ENCODE data around the gene SEMA4D. TPM values are rescaled to one million over a fixed set of nuclear protein-coding genes. Genes with fewer than 3 reads are reported as not detected.

SEMA4D gene
- total RNA-seq, 1 experiment from 2014 or later, result 48.4 TPM

- no peak overlapping the region for H3K27ac ChIP-seq
- no peak overlapping the region for H3K4me2 ChIP-seq
- POLR2A ChIA-PET (ENCODE audit: unreplicated experiment), result no interaction called here
- no peaks in the 10 kb centered on the region for H3K9me2 ChIP-seq (ENCODE audit: insufficient read depth)
- H3K9me3 ChIP-seq (ENCODE audit: insufficient read depth, low read depth), result no peaks in the 10 kb centered on the region
- TF ChIP-seq EZH2 (IDR thresholded peaks at IDR 0.05; ENCODE audit: low read depth), result no peak
- TF ChIP-seq, protein P1, sequence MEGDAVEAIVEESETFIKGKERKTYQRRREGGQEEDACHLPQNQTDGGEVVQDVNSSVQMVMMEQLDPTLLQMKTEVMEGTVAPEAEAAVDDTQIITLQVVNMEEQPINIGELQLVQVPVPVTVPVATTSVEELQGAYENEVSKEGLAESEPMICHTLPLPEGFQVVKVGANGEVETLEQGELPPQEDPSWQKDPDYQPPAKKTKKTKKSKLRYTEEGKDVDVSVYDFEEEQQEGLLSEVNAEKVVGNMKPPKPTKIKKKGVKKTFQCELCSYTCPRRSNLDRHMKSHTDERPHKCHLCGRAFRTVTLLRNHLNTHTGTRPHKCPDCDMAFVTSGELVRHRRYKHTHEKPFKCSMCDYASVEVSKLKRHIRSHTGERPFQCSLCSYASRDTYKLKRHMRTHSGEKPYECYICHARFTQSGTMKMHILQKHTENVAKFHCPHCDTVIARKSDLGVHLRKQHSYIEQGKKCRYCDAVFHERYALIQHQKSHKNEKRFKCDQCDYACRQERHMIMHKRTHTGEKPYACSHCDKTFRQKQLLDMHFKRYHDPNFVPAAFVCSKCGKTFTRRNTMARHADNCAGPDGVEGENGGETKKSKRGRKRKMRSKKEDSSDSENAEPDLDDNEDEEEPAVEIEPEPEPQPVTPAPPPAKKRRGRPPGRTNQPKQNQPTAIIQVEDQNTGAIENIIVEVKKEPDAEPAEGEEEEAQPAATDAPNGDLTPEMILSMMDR (conservative IDR thresholded peaks at IDR 0.05), result no peak
- no TSS peak for BruUV-seq (replicated peaks)
- H3K4me1 ChIP-seq (replicated peaks; ENCODE audit: insufficient read depth), result no peaks in the 10 kb centered on the region
- CTCF ChIA-PET, result interaction anchor here (0.6 kb wide), 1 partner anchor 1008 kb away, joined by 4 read pairs; no protein-coding TSS in a partner anchor
- H2AFZ ChIP-seq, result no peak overlapping the region
- H3K4me3 ChIP-seq, result no peak overlapping the region
- no peaks in the 10 kb centered on the region for H3K79me2 ChIP-seq (ENCODE audit: low read depth)
- 0 out of 2 replicates have a peak, but pooled peaks cover 6% of the 10 kb centered on the region for H4K20me1 ChIP-seq (ENCODE audit: insufficient read depth)
- no peaks in the 10 kb centered on the region for H3K36me3 ChIP-seq (ENCODE audit: low read depth)
- intact Hi-C loops (cut with micrococcal nuclease; ENCODE audit: unreplicated experiment), result no loop called here
- no peak for DNase-seq
- H3K27me3 ChIP-seq (ENCODE audit: insufficient read depth, low read depth), result no peaks in the 10 kb centered on the region
- H3F3A ChIP-seq (ENCODE audit: insufficient read depth, low read depth), result no peaks in the 10 kb centered on the region; the same call in 1 of the 2 replicates
Measured at GRCh38 chr9:89454498-89455355, 43.2 kb downstream of the SEMA4D start.

- Histone ChIP-seq H3K27ac (no peak overlapping the region), H3F3A (ENCODE audit: insufficient read depth, low read depth) (no peaks in the 10 kb centered on the region; the same call in 1 of the 2 replicates), H3K4me2 (no peak overlapping the region), H4K20me1 (ENCODE audit: insufficient read depth) (no peaks in the 10 kb centered on the region), H3K36me3 (ENCODE audit: low read depth) (no peaks in the 10 kb centered on the region), H2AFZ (no peak overlapping the region), H3K4me1 (replicated peaks; ENCODE audit: insufficient read depth) (no peaks in the 10 kb centered on the region), H3K4me3 (no peak overlapping the region), H3K79me2 (ENCODE audit: low read depth) (no peaks in the 10 kb centered on the region), H3K27me3 (ENCODE audit: insufficient read depth, low read depth) (no peaks in the 10 kb centered on the region), H3K9me3 (ENCODE audit: insufficient read depth, low read depth) (no peaks in the 10 kb centered on the region), H3K9me2 (ENCODE audit: insufficient read depth) (no peaks in the 10 kb centered on the region)
- ChIA-PET POLR2A (ENCODE audit: unreplicated experiment) (no interaction called here), CTCF (no interaction called here)
- no peak for DNase-seq
- intact Hi-C loops (cut with micrococcal nuclease; ENCODE audit: unreplicated experiment), result no loop called here
- BruUV-seq (replicated peaks), result no TSS peak
- TF ChIP-seq, protein P1 (conservative IDR thresholded peaks at IDR 0.05), result no peak
- no peak for TF ChIP-seq EZH2 (IDR thresholded peaks at IDR 0.05; ENCODE audit: low read depth)
Measured at GRCh38 chr9:89453452-89453851, 44.5 kb downstream of the SEMA4D start.

DNA sequence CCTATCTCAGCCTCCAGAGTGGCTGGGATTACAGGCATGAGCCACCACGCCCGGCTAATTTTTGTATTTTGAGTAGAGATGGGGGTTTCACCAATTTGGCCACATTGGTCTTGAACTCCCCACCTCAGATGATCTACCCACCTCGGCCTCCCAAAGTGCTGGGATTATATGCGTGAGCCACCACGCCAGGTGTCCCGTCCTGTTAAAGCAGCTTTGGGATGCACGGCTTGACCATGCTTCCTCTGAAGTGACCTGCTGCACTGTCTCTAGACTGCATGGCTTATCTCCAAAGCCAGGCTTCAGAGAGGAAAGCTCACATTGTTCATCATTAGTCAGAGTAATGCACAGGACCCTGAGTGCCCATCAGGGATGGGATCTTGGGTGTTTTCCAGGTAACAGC is 45.4 kb downstream of the SEMA4D start:
- H3F3A ChIP-seq (ENCODE audit: insufficient read depth, low read depth), result no peaks in the 10 kb centered on the region
- intact Hi-C loops (cut with micrococcal nuclease; ENCODE audit: unreplicated experiment), result no loop called here
- DNase-seq, result no peak
- no peaks in the 10 kb centered on the region for H3K9me2 ChIP-seq (ENCODE audit: insufficient read depth)
- ChIA-PET POLR2A (ENCODE audit: unreplicated experiment) (no interaction called here), CTCF (no interaction called here)
- no peaks in the 10 kb centered on the region for H3K9me3 ChIP-seq (ENCODE audit: insufficient read depth, low read depth)
- TF ChIP-seq, protein P1 (conservative IDR thresholded peaks at IDR 0.05), result no peak
- no peaks in the 10 kb centered on the region for H3K36me3 ChIP-seq (ENCODE audit: low read depth)
- no peak overlapping the region for H2AFZ ChIP-seq
- BruUV-seq (replicated peaks), result no TSS peak
- H4K20me1 ChIP-seq (ENCODE audit: insufficient read depth), result no peaks in the 10 kb centered on the region
- H3K4me1 ChIP-seq (replicated peaks; ENCODE audit: insufficient read depth), result no peaks in the 10 kb centered on the region
- no peaks in the 10 kb centered on the region for H3K79me2 ChIP-seq (ENCODE audit: low read depth)
- H3K27ac ChIP-seq, result no peak overlapping the region
- no peak overlapping the region for H3K4me2 ChIP-seq
- no peaks in the 10 kb centered on the region for H3K27me3 ChIP-seq (ENCODE audit: insufficient read depth, low read depth)
- H3K4me3 ChIP-seq, result no peak overlapping the region

All from PC-9 (cell line).